Neural progenitor cell (in vitro differentiated cells): ENCODE data around the gene ASTN2.

Source experiments
- CTCF ChIP-seq: fragments of 200-600 bp; sonication (generic); IDR thresholded peaks from 2 replicates; pipeline ENCODE4 v1.5.1; 2017; ENCODE audit warnings: antibody characterized with exemption, mild to moderate bottlenecking
- EZH2 ChIP-seq: fragments of 200-600 bp; sonication (generic); IDR thresholded peaks from 2 replicates; pipeline ENCODE4 v1.6.1; 2017; ENCODE audit warnings: antibody characterized with exemption, mild to moderate bottlenecking, moderate library complexity
- EZH2phosphoT487 ChIP-seq: fragments of 200-600 bp; sonication (generic); IDR thresholded peaks from 2 replicates; pipeline ENCODE4 v1.6.1; 2017; ENCODE audit warnings: antibody characterized with exemption

GRCh38 chr9:117325110-117325731 is 89.6 kb downstream of the ASTN2 start:
- no peak for TF ChIP-seq CTCF
- no peak for TF ChIP-seq EZH2phosphoT487
- no peak for TF ChIP-seq EZH2
